SK-N-SH (cell line): ENCODE results near the gene BSG.

Experiments used
- EP300 ChIP-seq, 2 experiments: IDR thresholded peaks; 2 replicates each; pipeline versions ENCODE4 v1.4.0 to v1.6.1; 2012; ENCODE audit warnings: borderline replicate concordance in 1 of 2, low read depth in 1 of 2, low read length in 1 of 2
- POLR2AphosphoS5 ChIP-seq: IDR thresholded peaks from 2 replicates; pipeline ENCODE4 v1.6.1; 2012; ENCODE audit warnings: low read depth, low read length
- TF ChIP-seq, protein P1 (sequence below): IDR thresholded peaks from 2 replicates; pipeline ENCODE4 v1.4.0; 2012; ENCODE audit warnings: low read depth

DNA sequence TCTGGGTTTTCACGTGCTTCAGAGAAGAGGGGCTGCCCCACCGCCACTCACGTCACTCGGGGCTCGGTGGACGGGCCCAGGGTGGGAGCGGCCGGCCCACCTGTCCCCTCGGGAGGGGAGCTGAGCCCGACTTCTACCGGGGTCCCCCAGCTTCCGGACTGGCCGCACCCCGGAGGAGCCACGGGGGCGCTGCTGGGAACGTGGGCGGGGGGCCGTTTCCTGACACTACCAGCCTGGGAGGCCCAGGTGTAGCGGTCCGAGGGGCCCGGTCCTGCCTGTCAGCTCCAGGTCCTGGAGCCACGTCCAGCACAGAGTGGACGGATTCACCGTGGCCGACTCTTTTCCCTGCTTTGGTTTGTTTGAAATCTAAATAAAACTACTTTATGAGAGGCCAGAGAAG, 30.7 kb upstream of the BSG start:
- TF ChIP-seq EP300 (IDR thresholded peaks at IDR 0.05; ENCODE audit: borderline replicate concordance in 1 of 2, low read depth in 1 of 2, low read length in 1 of 2) (no peak), POLR2AphosphoS5 (no peak)
- TF ChIP-seq, protein P1, sequence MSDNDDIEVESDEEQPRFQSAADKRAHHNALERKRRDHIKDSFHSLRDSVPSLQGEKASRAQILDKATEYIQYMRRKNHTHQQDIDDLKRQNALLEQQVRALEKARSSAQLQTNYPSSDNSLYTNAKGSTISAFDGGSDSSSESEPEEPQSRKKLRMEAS, result no peak
